ENCODE measurements around the gene BLNK. TPM values are rescaled to one million over a fixed set of nuclear protein-coding genes. Genes with fewer than 3 reads are reported as not detected.

Gene BLNK
- total RNA-seq, 3 donors from 2014 or later (not counting 1 experiment from before 2014, with no cell fraction given), result 0.66 to 4.0 (median 1.5) TPM

GRCh38 chr10:96222908-96223307 is 48.5 kb downstream of the BLNK start:
- WGBS (ENCODE audit: insufficient coverage), result 94% methylated on average over 10 of the region's 10 CpGs
- ATAC-seq, result no peak
- no peak for TF ChIP-seq CTCF (IDR thresholded peaks at IDR 0.05)

GRCh38 chr10:96222441-96222840 is 48.9 kb downstream of the BLNK start:
- H3K9me3 ChIP-seq (ENCODE audit: control insufficient read depth, insufficient read depth, low read length), result no peaks in the 10 kb centered on the region
- no peaks in the 10 kb centered on the region for H3K4me1 ChIP-seq (ENCODE audit: control insufficient read depth, insufficient read depth, low read length)
- intact Hi-C loops (cut with micrococcal nuclease), result no loop called here
- H3K4me3 Mint-ChIP-seq, result no peak overlapping the region
- WGBS (ENCODE audit: insufficient coverage), result 82% methylated on average over 2 of the region's 3 CpGs
- no peak overlapping the region for H3K27ac ChIP-seq (ENCODE audit: low read length)
- no peaks in the 10 kb centered on the region for H3K27me3 ChIP-seq (ENCODE audit: control insufficient read depth, insufficient read depth, low read length)
- ATAC-seq (no peak), DNase-seq (no peak)
- H3K36me3 ChIP-seq (ENCODE audit: control insufficient read depth, insufficient read depth, low read length), result no peaks in the 10 kb centered on the region
- H3K9me3 Mint-ChIP-seq, result no peaks in the 10 kb centered on the region
- H3K4me3 ChIP-seq (ENCODE audit: low read length), result no peak overlapping the region
- H3K4me1 Mint-ChIP-seq, result no peaks in the 10 kb centered on the region
- no peaks in the 10 kb centered on the region for H3K36me3 Mint-ChIP-seq
- H3K27me3 Mint-ChIP-seq (ENCODE audit: low read depth in 2 of 2), result peaks cover 15 to 37% of the 10 kb centered on the region in 2 donors
- H3K27ac Mint-ChIP-seq, result no peak overlapping the region
- no peak for TF ChIP-seq CTCF (IDR thresholded peaks at IDR 0.05)

More at GRCh38 chr10:96222908-96223307, 48.5 kb downstream of the BLNK start:
- Mint-ChIP-seq H3K27ac (no peak overlapping the region), H3K36me3 (no peaks in the 10 kb centered on the region), H3K9me3 (no peaks in the 10 kb centered on the region), H3K4me3 (no peak overlapping the region), H3K27me3 (ENCODE audit: low read depth in 2 of 2) (peaks cover 15 to 33% of the 10 kb centered on the region in 2 donors), H3K4me1 (no peaks in the 10 kb centered on the region)
- Histone ChIP-seq H3K9me3 (ENCODE audit: control insufficient read depth, insufficient read depth, low read length) (no peaks in the 10 kb centered on the region), H3K36me3 (ENCODE audit: control insufficient read depth, insufficient read depth, low read length) (no peaks in the 10 kb centered on the region), H3K27ac (ENCODE audit: low read length) (no peak overlapping the region), H3K4me3 (ENCODE audit: low read length) (no peak overlapping the region), H3K4me1 (ENCODE audit: control insufficient read depth, insufficient read depth, low read length) (no peaks in the 10 kb centered on the region), H3K27me3 (ENCODE audit: control insufficient read depth, insufficient read depth, low read length) (no peaks in the 10 kb centered on the region)
- no peak for DNase-seq
- intact Hi-C loops (cut with micrococcal nuclease), result no loop called here

GRCh38 chr10:96218826-96219225 is 52.5 kb downstream of the BLNK start:
- Histone ChIP-seq H3K4me3 (ENCODE audit: low read length) (no peak overlapping the region), H3K27me3 (ENCODE audit: control insufficient read depth, insufficient read depth, low read length) (no peaks in the 10 kb centered on the region), H3K9me3 (ENCODE audit: control insufficient read depth, insufficient read depth, low read length) (no peaks in the 10 kb centered on the region), H3K36me3 (ENCODE audit: control insufficient read depth, insufficient read depth, low read length) (peaks cover 2% of the 10 kb centered on the region), H3K4me1 (ENCODE audit: control insufficient read depth, insufficient read depth, low read length) (no peaks in the 10 kb centered on the region), H3K27ac (ENCODE audit: low read length) (no peak overlapping the region)
- no peak overlapping the region for H3K27ac Mint-ChIP-seq
- no peak overlapping the region for H3K4me3 Mint-ChIP-seq
- H3K36me3 Mint-ChIP-seq, result no peaks in the 10 kb centered on the region
- peaks cover 26 to 53% of the 10 kb centered on the region in 2 donors for H3K27me3 Mint-ChIP-seq (ENCODE audit: low read depth in 2 of 2)
- intact Hi-C loops (cut with micrococcal nuclease), result no loop called here
- DNase-seq, result no peak
- ATAC-seq, result no peak
- no peaks in the 10 kb centered on the region for H3K4me1 Mint-ChIP-seq
- 59% methylated on average over 4 of the region's 5 CpGs for whole genome bisulfite sequencing (ENCODE audit: insufficient coverage)
- TF ChIP-seq CTCF (IDR thresholded peaks at IDR 0.05), result no peak
- H3K9me3 Mint-ChIP-seq, result no peaks in the 10 kb centered on the region

GRCh38 chr10:96217711-96218110 is 53.7 kb downstream of the BLNK start:
- no peaks in the 10 kb centered on the region for H3K9me3 ChIP-seq (ENCODE audit: control insufficient read depth, insufficient read depth, low read length)
- Mint-ChIP-seq H3K27ac (no peak overlapping the region), H3K27me3 (ENCODE audit: low read depth in 2 of 2) (peaks cover 25 to 50% of the 10 kb centered on the region in 2 donors), H3K4me3 (no peak overlapping the region), H3K9me3 (no peaks in the 10 kb centered on the region), H3K4me1 (no peaks in the 10 kb centered on the region), H3K36me3 (no peaks in the 10 kb centered on the region)
- H3K4me1 ChIP-seq (ENCODE audit: control insufficient read depth, insufficient read depth, low read length), result no peaks in the 10 kb centered on the region
- H3K27ac ChIP-seq (ENCODE audit: low read length), result no peak overlapping the region
- 100% methylated on average over 1 of the region's 4 CpGs for WGBS (ENCODE audit: insufficient coverage)
- ATAC-seq (no peak), DNase-seq (no peak)
- TF ChIP-seq CTCF (IDR thresholded peaks at IDR 0.05), result no peak
- H3K27me3 ChIP-seq (ENCODE audit: control insufficient read depth, insufficient read depth, low read length), result no peaks in the 10 kb centered on the region
- H3K4me3 ChIP-seq (ENCODE audit: low read length), result no peak overlapping the region
- intact Hi-C loops (cut with micrococcal nuclease), result no loop called here
- H3K36me3 ChIP-seq (ENCODE audit: control insufficient read depth, insufficient read depth, low read length), result peaks cover 2% of the 10 kb centered on the region
